Measurements from ENCODE around the gene MORN5.

DNA sequence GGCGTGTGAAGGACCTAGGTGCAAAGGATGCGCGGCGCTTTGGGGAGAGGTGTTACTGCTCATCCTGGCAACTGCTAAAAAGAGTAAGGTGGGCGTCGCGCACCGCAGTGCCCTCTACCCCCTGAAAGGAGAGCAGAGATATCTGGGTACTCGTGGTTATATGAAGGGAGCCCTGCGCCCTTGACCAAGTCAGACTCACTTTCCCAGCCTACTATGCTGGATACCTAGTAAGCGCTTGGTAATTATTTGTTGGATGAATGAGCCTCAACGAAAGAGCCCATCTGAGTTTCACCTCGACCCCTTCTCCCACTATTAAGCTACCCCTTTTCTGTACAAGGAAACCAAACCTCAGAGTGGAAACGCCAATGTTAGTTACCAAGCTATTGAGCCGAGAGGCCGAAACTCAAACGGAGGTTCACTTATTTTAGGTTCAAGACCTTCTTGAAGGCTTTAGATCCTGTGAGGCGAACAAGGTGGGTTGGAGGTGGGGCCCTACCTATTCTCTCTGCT is 61.0 kb downstream of the MORN5 start:
- TF ChIP-seq EZH2 (IDR thresholded peaks at IDR 0.05; ENCODE audit: insufficient read depth, poor library complexity, severe bottlenecking) (peak; percentile 91), EZH2phosphoT487 (IDR thresholded peaks at IDR 0.05; ENCODE audit: insufficient read depth, low read depth) (peak; percentile 73)

Data from GM23248 (cell line).